SK-N-SH treated with all-trans-retinoic acid at 6 μM for 48 hours (cell line): ENCODE data around the gene LONP2.

ENCODE experiments used
- BACH2 ChIP-seq: fragments of 250-450 bp; sonication (Bioruptor Pico); IDR thresholded peaks from 2 replicates; pipeline ENCODE4 v1.9.0; 2021; ENCODE audit warnings: mild to moderate bottlenecking, borderline replicate concordance
- CSDC2 ChIP-seq: fragments of 250-450 bp; sonication (Bioruptor Pico); IDR thresholded peaks from 2 replicates; pipeline ENCODE4 v1.5.0; 2020; ENCODE audit warnings: mild to moderate bottlenecking, moderate library complexity
- GLIS3 ChIP-seq: fragments of 250-450 bp; sonication (Bioruptor Pico); IDR thresholded peaks from 2 replicates; pipeline ENCODE4 v1.5.0; 2020; ENCODE audit warnings: mild to moderate bottlenecking, moderate library complexity
- OSR1 ChIP-seq: fragments of 250-450 bp; sonication (Bioruptor Pico); IDR thresholded peaks from 2 replicates; pipeline ENCODE4 v1.8.0; 2022; ENCODE audit warnings: moderate library complexity, mild to moderate bottlenecking, inconsistent platforms
- PPARA ChIP-seq: fragments of 250-450 bp; sonication (Bioruptor Pico); IDR thresholded peaks from 2 replicates; pipeline ENCODE4 v1.5.0; 2020; ENCODE audit warnings: mild to moderate bottlenecking, borderline replicate concordance
- TOX ChIP-seq: fragments of 250-450 bp; sonication (Bioruptor Pico); IDR thresholded peaks from 2 replicates; pipeline ENCODE4 v1.8.0; 2021; ENCODE audit warnings: mild to moderate bottlenecking, moderate library complexity, borderline replicate concordance
- ZFP3 ChIP-seq: fragments of 250-450 bp; sonication (Bioruptor Pico); IDR thresholded peaks from 2 replicates; pipeline ENCODE4 v1.5.0; 2020; ENCODE audit warnings: mild to moderate bottlenecking, moderate library complexity
- ZFP30 ChIP-seq: fragments of 450-650 bp; formaldehyde crosslinking; IDR thresholded peaks from 2 replicates; pipeline ENCODE4 v1.5.0; 2022; ENCODE audit warnings: mild to moderate bottlenecking, moderate library complexity
- TF ChIP-seq, protein P1 (sequence below): fragments of 250-450 bp; sonication (Bioruptor Pico); IDR thresholded peaks from 2 replicates; pipeline ENCODE4 v1.8.0; 2020; ENCODE audit warnings: mild to moderate bottlenecking, moderate library complexity, borderline replicate concordance
- TF ChIP-seq, protein P2 (sequence below): fragments of 250-450 bp; sonication (Bioruptor Pico); IDR thresholded peaks from 2 replicates; pipeline ENCODE4 v1.5.1; 2021; ENCODE audit warnings: mild to moderate bottlenecking, moderate library complexity
- TF ChIP-seq, protein P3 (sequence below): fragments of 250-450 bp; sonication (Bioruptor Pico); IDR thresholded peaks from 2 replicates; pipeline ENCODE4 v1.5.1; 2020; ENCODE audit warnings: low read depth, mild to moderate bottlenecking, moderate library complexity
- TF ChIP-seq, protein P4 (sequence below): fragments of 250-450 bp; sonication (Bioruptor Pico); IDR thresholded peaks from 2 replicates; pipeline ENCODE4 v1.8.0; 2021; ENCODE audit warnings: low read depth, mild to moderate bottlenecking, moderate library complexity, borderline replicate concordance

DNA sequence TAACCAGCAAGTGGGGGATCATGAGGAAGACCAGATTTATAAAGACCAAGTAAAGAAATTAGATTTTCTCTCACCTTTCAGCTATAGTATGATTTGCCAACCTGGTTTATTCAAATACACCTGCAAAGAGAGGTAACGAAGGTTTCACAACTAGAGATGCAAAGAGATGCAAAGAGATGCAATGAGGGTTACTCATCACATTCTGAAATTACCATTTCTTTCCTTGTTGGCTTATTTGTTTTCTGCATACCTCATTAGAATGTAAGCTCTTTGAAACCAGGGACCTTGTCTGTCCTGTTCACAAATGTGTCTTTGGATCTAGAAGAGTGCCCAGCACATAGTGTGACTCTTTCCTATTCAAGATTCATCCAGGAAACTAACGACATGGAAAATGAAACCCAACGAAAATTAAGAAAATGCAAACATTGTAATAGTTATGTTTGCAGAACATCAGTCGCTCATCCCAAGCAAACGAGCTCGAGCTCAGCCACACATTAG is 9.0 kb upstream of the LONP2 start:
- TF ChIP-seq, protein P1, sequence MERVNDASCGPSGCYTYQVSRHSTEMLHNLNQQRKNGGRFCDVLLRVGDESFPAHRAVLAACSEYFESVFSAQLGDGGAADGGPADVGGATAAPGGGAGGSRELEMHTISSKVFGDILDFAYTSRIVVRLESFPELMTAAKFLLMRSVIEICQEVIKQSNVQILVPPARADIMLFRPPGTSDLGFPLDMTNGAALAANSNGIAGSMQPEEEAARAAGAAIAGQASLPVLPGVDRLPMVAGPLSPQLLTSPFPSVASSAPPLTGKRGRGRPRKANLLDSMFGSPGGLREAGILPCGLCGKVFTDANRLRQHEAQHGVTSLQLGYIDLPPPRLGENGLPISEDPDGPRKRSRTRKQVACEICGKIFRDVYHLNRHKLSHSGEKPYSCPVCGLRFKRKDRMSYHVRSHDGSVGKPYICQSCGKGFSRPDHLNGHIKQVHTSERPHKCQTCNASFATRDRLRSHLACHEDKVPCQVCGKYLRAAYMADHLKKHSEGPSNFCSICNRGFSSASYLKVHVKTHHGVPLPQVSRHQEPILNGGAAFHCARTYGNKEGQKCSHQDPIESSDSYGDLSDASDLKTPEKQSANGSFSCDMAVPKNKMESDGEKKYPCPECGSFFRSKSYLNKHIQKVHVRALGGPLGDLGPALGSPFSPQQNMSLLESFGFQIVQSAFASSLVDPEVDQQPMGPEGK (CRISPR knock-in tag) = no peak
- TF ChIP-seq ZFP3 (CRISPR knock-in tag) = no peak
- no peak for TF ChIP-seq PPARA
- TF ChIP-seq ZFP30 (CRISPR knock-in tag) = no peak
- TF ChIP-seq, protein P2, sequence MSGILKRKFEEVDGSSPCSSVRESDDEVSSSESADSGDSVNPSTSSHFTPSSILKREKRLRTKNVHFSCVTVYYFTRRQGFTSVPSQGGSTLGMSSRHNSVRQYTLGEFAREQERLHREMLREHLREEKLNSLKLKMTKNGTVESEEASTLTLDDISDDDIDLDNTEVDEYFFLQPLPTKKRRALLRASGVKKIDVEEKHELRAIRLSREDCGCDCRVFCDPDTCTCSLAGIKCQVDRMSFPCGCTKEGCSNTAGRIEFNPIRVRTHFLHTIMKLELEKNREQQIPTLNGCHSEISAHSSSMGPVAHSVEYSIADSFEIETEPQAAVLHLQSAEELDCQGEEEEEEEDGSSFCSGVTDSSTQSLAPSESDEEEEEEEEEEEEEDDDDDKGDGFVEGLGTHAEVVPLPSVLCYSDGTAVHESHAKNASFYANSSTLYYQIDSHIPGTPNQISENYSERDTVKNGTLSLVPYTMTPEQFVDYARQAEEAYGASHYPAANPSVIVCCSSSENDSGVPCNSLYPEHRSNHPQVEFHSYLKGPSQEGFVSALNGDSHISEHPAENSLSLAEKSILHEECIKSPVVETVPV (CRISPR knock-in tag) = no peak
- TF ChIP-seq CSDC2 (CRISPR knock-in tag) = no peak
- TF ChIP-seq, protein P3, sequence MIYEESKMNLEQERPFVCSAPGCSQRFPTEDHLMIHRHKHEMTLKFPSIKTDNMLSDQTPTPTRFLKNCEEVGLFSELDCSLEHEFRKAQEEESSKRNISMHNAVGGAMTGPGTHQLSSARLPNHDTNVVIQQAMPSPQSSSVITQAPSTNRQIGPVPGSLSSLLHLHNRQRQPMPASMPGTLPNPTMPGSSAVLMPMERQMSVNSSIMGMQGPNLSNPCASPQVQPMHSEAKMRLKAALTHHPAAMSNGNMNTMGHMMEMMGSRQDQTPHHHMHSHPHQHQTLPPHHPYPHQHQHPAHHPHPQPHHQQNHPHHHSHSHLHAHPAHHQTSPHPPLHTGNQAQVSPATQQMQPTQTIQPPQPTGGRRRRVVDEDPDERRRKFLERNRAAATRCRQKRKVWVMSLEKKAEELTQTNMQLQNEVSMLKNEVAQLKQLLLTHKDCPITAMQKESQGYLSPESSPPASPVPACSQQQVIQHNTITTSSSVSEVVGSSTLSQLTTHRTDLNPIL (CRISPR knock-in tag) = no peak
- TF ChIP-seq OSR1 (CRISPR knock-in tag) = no peak
- TF ChIP-seq GLIS3 = no peak
- TF ChIP-seq BACH2 (CRISPR knock-in tag) = no peak
- TF ChIP-seq TOX (CRISPR knock-in tag) = no peak
- TF ChIP-seq, protein P4, sequence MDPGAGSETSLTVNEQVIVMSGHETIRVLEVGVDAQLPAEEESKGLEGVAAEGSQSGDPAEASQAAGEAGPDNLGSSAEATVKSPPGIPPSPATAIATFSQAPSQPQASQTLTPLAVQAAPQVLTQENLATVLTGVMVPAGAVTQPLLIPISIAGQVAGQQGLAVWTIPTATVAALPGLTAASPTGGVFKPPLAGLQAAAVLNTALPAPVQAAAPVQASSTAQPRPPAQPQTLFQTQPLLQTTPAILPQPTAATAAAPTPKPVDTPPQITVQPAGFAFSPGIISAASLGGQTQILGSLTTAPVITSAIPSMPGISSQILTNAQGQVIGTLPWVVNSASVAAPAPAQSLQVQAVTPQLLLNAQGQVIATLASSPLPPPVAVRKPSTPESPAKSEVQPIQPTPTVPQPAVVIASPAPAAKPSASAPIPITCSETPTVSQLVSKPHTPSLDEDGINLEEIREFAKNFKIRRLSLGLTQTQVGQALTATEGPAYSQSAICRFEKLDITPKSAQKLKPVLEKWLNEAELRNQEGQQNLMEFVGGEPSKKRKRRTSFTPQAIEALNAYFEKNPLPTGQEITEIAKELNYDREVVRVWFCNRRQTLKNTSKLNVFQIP (CRISPR knock-in tag) = no peak
